HG03469 (cell line): ENCODE results near the gene EVL.

Experiments used
- ATAC-seq: cut with Tn5 transposase; IDR thresholded peaks from one replicate; pipeline ENCODE4 v1.9.1; 2021; ENCODE audit warnings: mild to moderate bottlenecking, moderate library complexity, moderate number of reproducible peaks; ENCODE audit not compliant: unreplicated experiment

The EVL gene

GRCh38 chr14:100080206-100080605, 15.0 kb downstream of the EVL start:
- ATAC-seq, result no peak

DNA sequence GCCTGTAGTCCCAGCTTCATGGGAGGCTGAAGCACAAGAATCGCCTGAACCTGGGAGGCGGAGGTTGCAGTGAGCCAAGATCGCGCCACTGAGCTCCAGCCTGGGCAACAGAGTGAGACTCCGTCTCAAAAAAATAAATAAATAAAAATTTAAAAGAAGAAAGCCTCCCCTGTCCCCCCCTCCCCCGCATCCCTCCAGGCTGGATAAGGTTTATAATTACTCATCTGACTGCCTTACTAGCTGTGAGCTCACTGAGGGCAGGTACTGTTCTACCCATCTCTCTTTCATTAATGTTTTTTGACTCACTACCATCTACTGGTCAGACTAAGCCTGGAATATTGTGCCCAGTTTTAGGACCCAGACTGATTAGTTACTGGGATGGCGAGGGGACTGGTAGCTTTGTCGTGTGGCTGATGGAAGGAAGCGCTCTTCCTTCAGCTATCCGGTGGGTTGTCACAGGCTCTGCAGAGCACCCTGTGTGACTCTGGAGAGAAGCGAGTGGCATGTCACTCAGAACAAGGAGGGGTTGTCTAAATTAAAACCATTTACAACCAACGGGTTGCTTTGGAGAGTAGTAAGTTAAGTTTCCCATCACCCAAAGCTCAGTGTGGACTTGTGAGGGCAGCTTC, 16.9 kb downstream of the EVL start:
- no peak for ATAC-seq

- no peak for ATAC-seq
These were observed 17.5 kb downstream of the EVL start for GRCh38 chr14:100082723-100083122.

- ATAC-seq, result no peak
These were observed 18.5 kb downstream of the EVL start for GRCh38 chr14:100083706-100084105.

DNA sequence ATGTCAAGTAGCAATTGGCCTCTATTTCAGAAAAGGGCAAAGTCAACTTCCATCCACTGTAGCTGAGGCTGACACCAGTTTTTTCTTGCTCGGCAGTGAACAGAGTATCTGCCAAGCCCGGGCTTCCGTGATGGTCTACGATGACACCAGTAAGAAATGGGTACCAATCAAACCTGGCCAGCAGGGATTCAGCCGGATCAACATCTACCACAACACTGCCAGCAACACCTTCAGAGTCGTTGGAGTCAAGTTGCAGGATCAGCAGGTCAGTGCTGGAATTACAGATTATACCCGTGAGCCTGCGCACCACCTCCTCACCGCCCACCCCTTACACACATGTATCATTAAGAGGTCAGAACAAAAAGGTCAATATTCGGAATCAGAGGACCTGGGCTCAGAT, 19.4 kb downstream of the EVL start:
- no peak for ATAC-seq

DNA sequence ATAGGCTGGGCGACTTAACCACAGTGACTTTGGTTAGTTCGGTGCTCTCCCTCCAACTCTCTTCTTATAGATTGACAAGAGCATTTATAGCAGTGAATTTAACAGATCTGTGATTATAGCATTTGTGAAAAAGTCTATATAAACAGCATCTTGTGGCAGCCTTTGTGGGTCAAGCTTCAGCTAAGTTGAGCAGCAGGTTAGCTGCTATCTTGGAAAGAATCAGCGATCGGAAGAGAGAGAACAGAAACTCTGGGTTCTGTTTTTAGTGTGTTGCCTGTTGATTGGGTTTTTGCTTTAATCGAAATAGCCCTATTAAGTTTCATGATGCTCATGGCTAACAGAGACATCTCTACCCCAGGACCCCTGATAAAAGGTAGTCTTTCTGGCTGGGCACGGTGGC, 20.2 kb downstream of the EVL start:
- no peak for ATAC-seq

- ATAC-seq, result no peak
These were observed 21.1 kb downstream of the EVL start for GRCh38 chr14:100086361-100086760.

GRCh38 chr14:100088226-100088625, 23.0 kb downstream of the EVL start:
- no peak for ATAC-seq

- ATAC-seq, result no peak
These were observed 26.2 kb downstream of the EVL start for GRCh38 chr14:100091386-100091785.

DNA sequence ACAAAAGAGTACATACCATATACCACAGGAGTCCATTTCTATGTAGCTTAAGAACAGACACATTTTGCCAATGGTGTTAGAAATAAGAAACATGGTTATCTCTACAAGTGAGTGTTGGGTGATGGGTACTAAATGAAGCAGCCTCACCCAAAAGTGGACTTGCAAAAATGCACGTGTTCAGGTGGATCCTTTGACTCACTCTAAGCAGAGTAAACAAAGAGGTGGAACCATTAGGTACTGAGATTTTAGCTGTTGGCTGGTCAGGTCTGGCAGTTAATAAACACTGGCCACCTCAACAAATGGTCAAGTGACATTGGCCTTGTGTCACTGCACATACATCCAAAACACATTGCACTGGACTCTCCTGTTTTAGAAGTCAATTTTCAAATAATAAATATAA, 27.6 kb downstream of the EVL start:
- no peak for ATAC-seq

GRCh38 chr14:100093319-100093718, 28.1 kb downstream of the EVL start:
- no peak for ATAC-seq

DNA sequence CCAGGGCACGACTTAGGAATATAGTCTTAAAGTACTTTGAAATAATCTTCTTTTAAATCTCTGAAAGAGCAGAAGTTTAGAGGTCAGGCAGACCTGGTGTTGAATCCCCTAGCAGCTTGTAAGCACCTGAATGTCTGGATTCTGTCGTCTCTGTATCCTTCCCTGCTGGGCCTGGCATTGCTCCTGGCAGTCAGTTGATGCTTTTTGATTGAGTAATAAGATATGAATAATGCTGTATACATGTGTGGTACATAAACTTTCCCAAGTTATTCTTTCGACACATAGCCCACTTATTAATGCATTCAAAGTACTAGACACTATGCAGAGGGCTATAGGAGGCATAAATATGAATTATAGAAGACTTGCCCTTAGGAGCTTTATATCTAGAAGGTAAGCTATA, 31.4 kb downstream of the EVL start:
- ATAC-seq, result no peak

DNA sequence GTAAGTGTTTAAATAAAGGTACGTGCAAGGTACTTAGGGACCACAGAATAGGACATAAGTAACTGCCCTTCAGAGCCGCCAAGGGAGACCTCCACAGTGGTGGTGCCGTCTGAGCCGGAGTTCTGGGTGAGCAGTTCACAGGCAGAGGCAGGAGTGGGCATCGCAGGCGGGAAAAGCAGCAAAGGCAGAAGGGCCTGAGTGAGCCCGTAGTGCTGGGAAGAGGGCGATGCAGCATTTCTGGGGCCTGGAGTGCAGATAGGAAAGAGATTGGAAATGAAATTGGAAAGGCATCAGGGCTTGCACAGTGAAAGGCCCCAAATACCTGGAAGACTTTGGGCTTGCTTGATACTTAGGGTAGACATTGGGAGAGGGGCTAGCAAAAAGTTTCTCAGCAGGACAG, 32.9 kb downstream of the EVL start:
- ATAC-seq, result no peak

DNA sequence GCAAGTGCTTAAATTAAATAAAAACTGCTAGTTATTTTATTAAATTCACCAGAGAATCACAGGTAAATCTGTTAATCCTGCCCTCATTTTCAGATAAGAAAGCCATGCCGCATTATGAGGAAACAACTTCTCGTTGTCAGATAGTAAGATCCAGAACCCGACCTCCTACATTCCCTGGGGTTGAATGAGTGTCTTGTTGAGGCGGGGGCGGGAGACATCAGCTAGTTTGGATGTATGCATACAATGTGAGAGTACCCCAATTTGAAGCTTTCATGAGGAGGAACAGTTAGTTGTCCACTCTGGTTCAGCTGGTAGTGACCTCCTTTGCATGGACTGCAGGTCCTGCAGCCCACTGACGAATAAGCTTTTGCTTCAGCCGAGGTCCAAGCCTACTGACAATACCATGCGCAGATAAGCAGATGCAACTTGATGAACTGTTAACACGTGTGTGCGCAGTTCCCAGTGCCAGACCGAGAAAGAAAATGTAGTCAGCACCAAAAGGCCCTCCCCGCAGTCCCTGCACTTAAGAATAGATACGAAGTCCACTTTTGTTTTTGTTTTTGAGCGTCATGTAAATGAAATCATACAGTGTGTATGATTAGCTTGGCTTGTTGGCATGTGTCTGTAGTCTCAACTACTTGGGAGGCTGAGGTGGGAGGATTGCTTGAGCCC, 34.9 kb downstream of the EVL start:
- no peak for ATAC-seq

DNA sequence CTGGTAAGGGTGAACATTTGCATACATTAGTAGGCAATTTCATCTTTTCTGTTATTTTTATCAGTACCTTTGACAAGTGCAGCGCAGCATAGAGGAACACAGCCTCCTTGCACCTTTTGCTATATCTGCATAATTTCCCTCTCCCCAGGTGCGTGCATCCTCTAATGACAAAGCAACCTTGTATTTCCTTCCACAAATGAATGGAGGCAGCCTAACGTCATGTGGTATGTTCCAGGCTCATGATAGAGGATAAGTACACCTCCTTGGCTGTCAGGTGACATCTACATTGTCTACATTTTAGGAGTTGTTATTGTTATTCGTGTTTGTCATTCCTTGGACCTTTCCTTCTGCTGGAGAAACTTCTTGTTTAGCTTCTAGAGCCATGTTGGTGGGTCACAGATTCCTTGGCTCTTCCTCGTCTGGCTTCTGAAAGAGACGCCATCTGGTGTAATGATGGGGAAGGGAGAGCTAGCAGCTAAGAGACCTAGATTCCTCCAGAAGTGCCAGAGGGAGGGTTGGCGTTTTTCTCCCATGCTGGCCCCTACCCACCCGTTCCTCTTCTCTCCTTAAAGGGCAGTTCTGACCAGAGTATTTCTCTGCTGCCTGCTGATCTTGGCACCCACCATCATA, 37.0 kb downstream of the EVL start:
- no peak for ATAC-seq

GRCh38 chr14:100103250-100104005, 38.2 kb downstream of the EVL start:
- no peak for ATAC-seq

- ATAC-seq, result no peak
These were observed 38.8 kb downstream of the EVL start for GRCh38 chr14:100104006-100104352.

DNA sequence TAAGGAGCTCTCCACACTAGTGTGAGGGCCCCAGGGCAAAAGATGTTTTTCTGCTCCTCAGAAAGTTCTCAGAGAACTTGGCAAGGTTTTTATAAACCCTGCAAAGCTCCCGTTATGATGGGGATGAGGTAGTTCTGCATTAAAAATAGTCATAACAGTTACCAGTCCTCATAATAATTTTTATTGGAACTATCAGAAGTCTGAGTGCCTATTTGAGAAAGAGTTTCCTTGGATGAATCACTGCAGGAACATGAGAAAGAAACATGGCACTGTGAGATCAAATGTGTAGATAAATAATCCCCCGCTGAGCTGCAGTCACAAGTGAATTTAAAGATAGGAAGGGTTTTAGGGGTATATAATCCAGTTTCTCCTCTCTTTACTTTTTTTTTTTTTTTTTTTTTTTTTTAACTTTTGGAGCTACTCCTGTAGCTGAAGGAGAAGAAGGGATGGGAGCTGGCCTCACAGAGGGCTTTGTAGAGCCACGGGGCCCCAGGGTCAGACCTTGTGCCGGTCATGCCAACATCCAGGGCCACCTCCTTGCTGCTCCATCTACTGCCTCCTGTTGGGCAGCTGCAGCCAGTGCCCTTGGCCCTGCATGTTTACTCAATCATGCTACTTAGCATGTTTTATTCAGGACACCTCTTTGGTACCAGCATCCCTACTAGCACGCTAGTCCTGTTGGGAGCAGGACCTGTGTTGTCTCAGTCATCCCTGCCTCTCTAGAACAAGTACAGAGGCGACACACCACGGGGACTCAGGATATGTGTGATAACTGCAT, 39.5 kb downstream of the EVL start:
- no peak for ATAC-seq

- no peak for ATAC-seq
These were observed 40.3 kb downstream of the EVL start for GRCh38 chr14:100105357-100106169.
